HFFc6 (cell line): ENCODE data around the gene SCN8A. TPM values are rescaled to one million over a fixed set of nuclear protein-coding genes. Genes with fewer than 3 reads are reported as not detected.

Experiments
- DNase-seq: peaks from one replicate; pipeline ENCODE4 v3.0.0-alpha.2; 2018
- H3K27ac Mint-ChIP-seq: 2 replicates; pipeline ENCODE4 v1.8.0; 2020; ENCODE audit warnings: mild to moderate bottlenecking, mixed read lengths
- H3K27me3 Mint-ChIP-seq: 2 replicates; pipeline ENCODE4 v1.8.0; 2021; ENCODE audit warnings: mild to moderate bottlenecking, moderate library complexity, mixed read lengths; ENCODE audit not compliant: insufficient read depth
- H3K36me3 Mint-ChIP-seq: 2 replicates; pipeline ENCODE4 v1.8.0; 2021; ENCODE audit warnings: low read depth, mixed read lengths
- H3K4me1 Mint-ChIP-seq: 2 replicates; pipeline ENCODE4 v1.8.0; 2020; ENCODE audit warnings: low read depth, mixed read lengths
- H3K4me3 Mint-ChIP-seq: 2 replicates; pipeline ENCODE4 v1.8.0; 2020; ENCODE audit warnings: mild to moderate bottlenecking, moderate library complexity, mixed read lengths
- H3K9me3 Mint-ChIP-seq: 2 replicates; pipeline ENCODE4 v1.8.0; 2020; ENCODE audit warnings: mild to moderate bottlenecking, mixed read lengths
- total RNA-seq, 6 experiments: library from RNA; stranded (reverse); fragmentation: NEBNext Ultra II Directional; extraction: Animal tissue kit (Norgen Biotek cat#: 25700); gene quantifications; 2 replicates in 1 of 6; 3 replicates in 5 of 6; pipeline ENCODE4 v1.2.3, GENCODE V29; 2021
- TF ChIP-seq, protein P1 (sequence below): fragments of 200-600 bp; sonication (generic); IDR thresholded peaks from 2 replicates; pipeline ENCODE4 v1.5.0; 2021; ENCODE audit warnings: antibody characterized with exemption, mild to moderate bottlenecking

The SCN8A gene
- total RNA-seq, 6 experiments from 2014 or later, result 13.4 to 16.0 (median 15.3) TPM

GRCh38 chr12:51814311-51815088 lies 223.5 kb downstream of the SCN8A start:
- peaks cover 32% of the 10 kb centered on the region for H3K4me1 Mint-ChIP-seq
- peaks cover 9% of the 10 kb centered on the region for H3K27me3 Mint-ChIP-seq
- H3K27ac Mint-ChIP-seq, result peak overlapping the region; percentile 69
- peak overlapping the region; percentile 65; the same call in 1 of the 2 replicates for H3K4me3 Mint-ChIP-seq
- DNase-seq, result peak; percentile 45
- TF ChIP-seq, protein P1, sequence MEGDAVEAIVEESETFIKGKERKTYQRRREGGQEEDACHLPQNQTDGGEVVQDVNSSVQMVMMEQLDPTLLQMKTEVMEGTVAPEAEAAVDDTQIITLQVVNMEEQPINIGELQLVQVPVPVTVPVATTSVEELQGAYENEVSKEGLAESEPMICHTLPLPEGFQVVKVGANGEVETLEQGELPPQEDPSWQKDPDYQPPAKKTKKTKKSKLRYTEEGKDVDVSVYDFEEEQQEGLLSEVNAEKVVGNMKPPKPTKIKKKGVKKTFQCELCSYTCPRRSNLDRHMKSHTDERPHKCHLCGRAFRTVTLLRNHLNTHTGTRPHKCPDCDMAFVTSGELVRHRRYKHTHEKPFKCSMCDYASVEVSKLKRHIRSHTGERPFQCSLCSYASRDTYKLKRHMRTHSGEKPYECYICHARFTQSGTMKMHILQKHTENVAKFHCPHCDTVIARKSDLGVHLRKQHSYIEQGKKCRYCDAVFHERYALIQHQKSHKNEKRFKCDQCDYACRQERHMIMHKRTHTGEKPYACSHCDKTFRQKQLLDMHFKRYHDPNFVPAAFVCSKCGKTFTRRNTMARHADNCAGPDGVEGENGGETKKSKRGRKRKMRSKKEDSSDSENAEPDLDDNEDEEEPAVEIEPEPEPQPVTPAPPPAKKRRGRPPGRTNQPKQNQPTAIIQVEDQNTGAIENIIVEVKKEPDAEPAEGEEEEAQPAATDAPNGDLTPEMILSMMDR, result peak; percentile 77
- no peaks in the 10 kb centered on the region for H3K9me3 Mint-ChIP-seq
- H3K36me3 Mint-ChIP-seq, result no peaks in the 10 kb centered on the region

DNA sequence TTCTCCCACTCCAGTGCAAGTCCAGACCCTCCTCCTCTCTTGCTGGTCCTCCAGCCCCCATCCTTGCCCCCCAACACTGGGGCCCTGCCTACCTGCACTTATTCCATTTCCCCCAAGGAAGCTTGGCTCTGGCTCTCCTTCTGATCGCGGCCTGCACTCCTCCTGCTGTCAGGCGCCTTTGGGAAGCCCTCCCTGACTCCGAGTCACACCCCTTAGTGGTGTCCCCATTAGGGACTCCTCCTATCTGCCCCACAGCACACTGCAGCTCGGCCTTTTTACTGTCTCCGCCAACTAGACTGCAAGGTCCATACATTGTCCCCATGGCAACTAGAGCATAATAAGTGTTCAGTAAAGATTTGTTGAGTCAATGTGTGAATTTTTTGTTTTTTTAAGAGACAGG lies 224.5 kb downstream of the SCN8A start:
- Mint-ChIP-seq H3K36me3 (no peaks in the 10 kb centered on the region), H3K4me1 (peaks cover 35% of the 10 kb centered on the region), H3K27ac (peak overlapping the region; percentile 69), H3K4me3 (peak overlapping the region; percentile 65), H3K27me3 (peaks cover 9% of the 10 kb centered on the region), H3K9me3 (no peaks in the 10 kb centered on the region)
- DNase-seq, result no peak
- TF ChIP-seq, protein P1, result no peak

- H3K4me1 Mint-ChIP-seq, result peaks cover 35% of the 10 kb centered on the region
- H3K27ac Mint-ChIP-seq, result no peak overlapping the region
- H3K4me3 Mint-ChIP-seq, result no peak overlapping the region
Measured at GRCh38 chr12:51817027-51817953, 226.3 kb downstream of the SCN8A start.

GRCh38 chr12:51818086-51818485 lies 227.1 kb downstream of the SCN8A start:
- no peaks in the 10 kb centered on the region for H3K9me3 Mint-ChIP-seq
- DNase-seq, result no peak
- TF ChIP-seq, protein P1, result no peak
- H3K4me1 Mint-ChIP-seq, result peaks cover 35% of the 10 kb centered on the region
- peaks cover 5% of the 10 kb centered on the region for H3K27me3 Mint-ChIP-seq
- H3K4me3 Mint-ChIP-seq, result no peak overlapping the region
- H3K27ac Mint-ChIP-seq, result no peak overlapping the region
- H3K36me3 Mint-ChIP-seq, result no peaks in the 10 kb centered on the region

More at GRCh38 chr12:51817027-51817953, 226.3 kb downstream of the SCN8A start:
- Mint-ChIP-seq H3K9me3 (no peaks in the 10 kb centered on the region), H3K36me3 (no peaks in the 10 kb centered on the region), H3K27me3 (peaks cover 6% of the 10 kb centered on the region)
- DNase-seq, result no peak
- TF ChIP-seq, protein P1, result no peak

- peaks cover 4% of the 10 kb centered on the region for H3K27me3 Mint-ChIP-seq
- no peak overlapping the region for H3K4me3 Mint-ChIP-seq
- no peaks in the 10 kb centered on the region for H3K9me3 Mint-ChIP-seq
- no peaks in the 10 kb centered on the region for H3K36me3 Mint-ChIP-seq
- peaks cover 35% of the 10 kb centered on the region for H3K4me1 Mint-ChIP-seq
- TF ChIP-seq, protein P1, result no peak
- no peak overlapping the region for H3K27ac Mint-ChIP-seq
- DNase-seq, result peak; percentile 66
Measured at GRCh38 chr12:51818566-51819300, 227.7 kb downstream of the SCN8A start.
